Prostate gland (tissue), 2 donors: ENCODE results near the gene CTNNBL1. TPM values are rescaled to one million over a fixed set of nuclear protein-coding genes. Genes with fewer than 3 reads are reported as not detected.

Experiments used
- DNase-seq: peaks from one replicate; pipeline ENCODE4 v3.0.0-alpha.2; 2019; ENCODE audit warnings: low spot score
- H3K27ac ChIP-seq, 2 donors: fragments of 200-600 bp; sonication (generic); 2 replicates each; pipeline ENCODE4 v1.5.1; 2017 to 2019
- H3K27me3 ChIP-seq: fragments of 200-600 bp; sonication (generic); replicated peaks from 2 replicates; pipeline ENCODE4 v1.5.1; 2019; ENCODE audit not compliant: insufficient read depth
- H3K36me3 ChIP-seq, 2 donors: fragments of 200-600 bp; sonication (generic); 1 replicate in 1 of 2; 2 replicates in 1 of 2; pipeline versions ENCODE4 v1.5.1 to v1.8.1; 2017 to 2019
- H3K4me1 ChIP-seq: fragments of 200-600 bp; sonication (generic); replicated peaks from 2 replicates; pipeline ENCODE4 v1.5.1; 2019
- H3K4me3 ChIP-seq, 2 donors: fragments of 200-600 bp; sonication (generic); 2 replicates each; pipeline ENCODE4 v1.5.1; 2017 to 2019
- H3K9me3 ChIP-seq: fragments of 200-600 bp; sonication (generic); 2 replicates; pipeline ENCODE4 v1.5.1; 2017
- CTCF ChIP-seq, 4 experiments: fragments of 200-600 bp in 2 of 4; fragments of 450-650 bp in 2 of 4; sonication (generic) in 2 of 4; IDR thresholded peaks; 1 replicate in 3 of 4; 2 replicates in 1 of 4; pipeline ENCODE4 v1.5.1; 2016 to 2019; ENCODE audit warnings: antibody characterized with exemption in 4 of 4, mild to moderate bottlenecking in 2 of 4, moderate library complexity in 2 of 4
- POLR2A ChIP-seq: fragments of 450-650 bp; IDR thresholded peaks from one replicate; pipeline ENCODE4 v1.6.1; 2016; ENCODE audit warnings: antibody characterized with exemption, mild to moderate bottlenecking
- POLR2AphosphoS5 ChIP-seq: sonication (generic); formaldehyde crosslinking; IDR thresholded peaks from one replicate; pipeline ENCODE4 v1.6.1; 2017; ENCODE audit warnings: antibody characterized with exemption
- WGBS: methylation state at CpG from one replicate; pipeline ENCODE4 v1.1.5; 2018; 5-methylcytosine and 5-hydroxymethylcytosine counted together
- intact Hi-C: fragments of 100-400 bp; cut with DNase I; formaldehyde crosslinking; loops from one replicate; pipeline ENCODE4 v1.14.2; 2022
- total RNA-seq, 2 donors: library from RNA; depleted of rRNA; stranded (reverse); fragments of >200 nt; gene quantifications; one replicate each; pipeline ENCODE4 v1.1.0, GENCODE V29; 2016

CTNNBL1 gene
- total RNA-seq, 2 donors from 2014 or later = 29.9 to 61.0 TPM

GRCh38 chr20:37828684-37829083, 134.9 kb downstream of the CTNNBL1 start:
- H3K36me3 ChIP-seq = no peaks in the 10 kb centered on the region
- intact Hi-C loops = no loop called here
- no peaks in the 10 kb centered on the region for H3K9me3 ChIP-seq
- no peak overlapping the region for H3K27ac ChIP-seq
- TF ChIP-seq CTCF (IDR thresholded peaks at IDR 0.05) = no peak
- TF ChIP-seq POLR2AphosphoS5 = no peak
- no peak for TF ChIP-seq POLR2A
- no peaks in the 10 kb centered on the region for H3K4me1 ChIP-seq
- no peaks in the 10 kb centered on the region for H3K27me3 ChIP-seq
- 72% methylated on average over 4 of the region's 4 CpGs for whole genome bisulfite sequencing
- H3K4me3 ChIP-seq = no peak overlapping the region
- no peak for DNase-seq

- Histone ChIP-seq H3K36me3 (no peaks in the 10 kb centered on the region), H3K27ac (no peak overlapping the region), H3K4me3 (no peak overlapping the region), H3K27me3 (no peaks in the 10 kb centered on the region), H3K4me1 (no peaks in the 10 kb centered on the region), H3K9me3 (no peaks in the 10 kb centered on the region)
- DNase-seq = no peak
- no peak for TF ChIP-seq POLR2AphosphoS5
- TF ChIP-seq CTCF (IDR thresholded peaks at IDR 0.05) = no peak
- no peak for TF ChIP-seq POLR2A
- 91% methylated on average over 3 of the region's 3 CpGs for WGBS
- intact Hi-C loops = no loop called here
These were observed 135.3 kb downstream of the CTNNBL1 start for GRCh38 chr20:37829128-37829527.

- TF ChIP-seq CTCF (IDR thresholded peaks at IDR 0.05) (no peak), POLR2A (no peak), POLR2AphosphoS5 (no peak)
- no peaks in the 10 kb centered on the region for H3K36me3 ChIP-seq
- no peak overlapping the region for H3K27ac ChIP-seq
These were observed 139.5 kb downstream of the CTNNBL1 start for GRCh38 chr20:37833221-37833896.

GRCh38 chr20:37836926-37837325, 143.1 kb downstream of the CTNNBL1 start:
- WGBS = 74% methylated on average over 5 of the region's 5 CpGs
- intact Hi-C loops = no loop called here
- Histone ChIP-seq H3K36me3 (no peaks in the 10 kb centered on the region), H3K9me3 (no peaks in the 10 kb centered on the region), H3K4me3 (no peak overlapping the region), H3K27me3 (no peaks in the 10 kb centered on the region), H3K4me1 (no peaks in the 10 kb centered on the region), H3K27ac (no peak overlapping the region)
- no peak for DNase-seq
- TF ChIP-seq CTCF (IDR thresholded peaks at IDR 0.05) = no peak

More at GRCh38 chr20:37833221-37833896, 139.5 kb downstream of the CTNNBL1 start:
- no peak for DNase-seq
- no peaks in the 10 kb centered on the region for H3K9me3 ChIP-seq
- no peaks in the 10 kb centered on the region for H3K27me3 ChIP-seq
- no peaks in the 10 kb centered on the region for H3K4me1 ChIP-seq
- H3K4me3 ChIP-seq = no peak overlapping the region
- intact Hi-C loops = no loop called here
- WGBS = 86% methylated on average over 8 of the region's 8 CpGs

DNA sequence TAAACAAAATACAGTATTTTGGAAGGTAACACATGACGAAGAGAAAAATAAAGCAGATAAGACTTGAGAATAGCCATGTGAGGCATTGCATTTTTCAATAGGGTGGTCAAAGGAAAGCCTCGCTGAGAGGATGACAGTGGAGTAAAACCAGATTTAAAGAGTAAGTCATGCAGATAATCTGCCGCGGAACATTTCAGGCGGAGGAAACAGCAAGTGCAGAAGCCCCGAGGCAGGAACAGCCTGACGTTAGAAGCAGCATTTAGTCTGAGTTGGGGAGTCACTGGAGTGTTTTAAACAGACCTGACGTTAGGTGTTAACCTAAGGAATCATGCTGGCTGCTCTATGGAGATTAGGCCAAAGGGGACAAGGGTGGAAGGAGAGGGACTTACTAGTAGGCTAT, 144.1 kb downstream of the CTNNBL1 start:
- 79% methylated on average over 8 of the region's 8 CpGs for WGBS
- Histone ChIP-seq H3K9me3 (no peaks in the 10 kb centered on the region), H3K36me3 (no peaks in the 10 kb centered on the region), H3K4me1 (no peaks in the 10 kb centered on the region), H3K4me3 (no peak overlapping the region), H3K27me3 (no peaks in the 10 kb centered on the region), H3K27ac (no peak overlapping the region)
- no peak for DNase-seq
- intact Hi-C loops = no loop called here
- no peak for TF ChIP-seq POLR2A
- no peak for TF ChIP-seq CTCF (IDR thresholded peaks at IDR 0.05)
- no peak for TF ChIP-seq POLR2AphosphoS5
